Endothelial cell of umbilical vein (primary cell): ENCODE results near the gene ROBO4. TPM values are rescaled to one million over a fixed set of nuclear protein-coding genes. Genes with fewer than 3 reads are reported as not detected.

Experiments used
- BruUV-seq: library from RNA; stranded (reverse); fragments of 400-500 nt; replicated peaks from 2 replicates; lab custom pipeline; 2021; lab: Mats Ljungman, UMichigan
- CTCF ChIA-PET: fragments of 300-600, 350-600 bp; sonication (Branson Sonifier 250); formaldehyde crosslinking; loops from one replicate; lab custom pipeline; 2021; ENCODE audit warnings: antibody characterized with exemption, inconsistent platforms; lab: Charles Lee
- POLR2A ChIA-PET: fragments of 300-600, 350-600 bp; sonication (Branson Sonifier 250); formaldehyde crosslinking; loops from one replicate; lab custom pipeline; 2021; ENCODE audit warnings: antibody characterized with exemption, inconsistent platforms; lab: Charles Lee
- DNase-seq: peaks from one replicate; pipeline ENCODE4 v3.0.0-alpha.2; 2011; ENCODE audit warnings: low read depth, low spot score
- FAIRE-seq: peaks from 2 replicates; lab custom pipeline; 2011; peaks lifted over from hg19 to GRCh38; lab: Jason Lieb, UNC
- H2AFZ ChIP-seq: 2 replicates; pipeline ENCODE4 v1.6.0; 2012; ENCODE audit warnings: low read depth, low read length, control low read depth, inconsistent platforms
- H3K27ac ChIP-seq: 2 replicates; pipeline ENCODE4 v1.5.1; 2011; ENCODE audit warnings: low read depth, mild to moderate bottlenecking, control low read depth, low read length, moderate library complexity; ENCODE audit not compliant: insufficient read depth
- H3K27me3 ChIP-seq, 2 experiments: 2 replicates each; pipeline versions ENCODE4 v1.6.0 to v1.6.1; 2011; ENCODE audit warnings: low read length in 2 of 2, mixed read lengths in 1 of 2; ENCODE audit not compliant: control insufficient read depth in 2 of 2, insufficient read depth in 2 of 2
- H3K36me3 ChIP-seq, 2 experiments: 2 replicates in 1 of 2; 3 replicates in 1 of 2; pipeline ENCODE4 v1.5.1; 2011; ENCODE audit warnings: low read length in 2 of 2, mild to moderate bottlenecking in 1 of 2, moderate library complexity in 1 of 2; ENCODE audit not compliant: control insufficient read depth in 2 of 2, insufficient read depth in 2 of 2; ENCODE audit errors: extremely low read depth in 1 of 2
- H3K4me1 ChIP-seq: 3 replicates; pipeline ENCODE4 v1.5.1; 2011; ENCODE audit warnings: mild to moderate bottlenecking, low read length; ENCODE audit not compliant: control insufficient read depth, insufficient read depth; ENCODE audit errors: extremely low read depth
- H3K4me2 ChIP-seq: 2 replicates; pipeline ENCODE4 v1.6.1; 2011; ENCODE audit warnings: low read length, control low read depth, mixed read lengths; ENCODE audit not compliant: insufficient read depth
- H3K4me3 ChIP-seq, 3 experiments: fragments of 200-600 bp in 1 of 3; sonication (generic), shearing (Covaris generic) in 1 of 3; replicated peaks in 1 of 3; 2 replicates each; pipeline ENCODE4 v1.5.1; 2011 to 2016; ENCODE audit warnings: control low read depth in 3 of 3, low read length in 3 of 3, mild to moderate bottlenecking in 2 of 3, inconsistent platforms in 1 of 3, low read depth in 1 of 3, moderate library complexity in 1 of 3; ENCODE audit not compliant: insufficient read depth in 1 of 3
- H3K79me2 ChIP-seq: 2 replicates; pipeline ENCODE4 v1.6.0; 2012; ENCODE audit warnings: low read length, inconsistent platforms; ENCODE audit not compliant: control insufficient read depth, insufficient read depth
- H3K9ac ChIP-seq: replicated peaks from 2 replicates; pipeline ENCODE3; 2011; ENCODE audit warnings: low read length, control low read depth; ENCODE audit not compliant: insufficient read depth; ENCODE audit errors: extremely low read depth
- H3K9me1 ChIP-seq: replicated peaks from 3 replicates; pipeline ENCODE4 v1.6.0; 2011; ENCODE audit warnings: mild to moderate bottlenecking, low read length; ENCODE audit not compliant: control insufficient read depth, insufficient read depth; ENCODE audit errors: extremely low read depth
- H3K9me3 ChIP-seq: replicated peaks from 2 replicates; pipeline ENCODE4 v1.5.1; 2012; ENCODE audit warnings: low read length, inconsistent platforms; ENCODE audit not compliant: control insufficient read depth, insufficient read depth
- H4K20me1 ChIP-seq: replicated peaks from 2 replicates; pipeline ENCODE3; 2011; ENCODE audit warnings: mild to moderate bottlenecking, low read length; ENCODE audit not compliant: control insufficient read depth, insufficient read depth; ENCODE audit errors: extremely low read depth
- EZH2 ChIP-seq: IDR thresholded peaks from 2 replicates; pipeline ENCODE4 v1.6.1; 2012; ENCODE audit warnings: borderline replicate concordance, low read depth, mild to moderate bottlenecking, moderate library complexity, low read length, inconsistent platforms; ENCODE audit not compliant: severe bottlenecking
- FOS ChIP-seq: IDR thresholded peaks from 2 replicates; pipeline ENCODE4 v1.6.1; 2011; ENCODE audit warnings: mild to moderate bottlenecking, low read length, moderate library complexity, borderline replicate concordance; ENCODE audit not compliant: insufficient read depth
- GATA2 ChIP-seq: IDR thresholded peaks from 2 replicates; pipeline ENCODE4 v1.7.0; 2011; ENCODE audit warnings: low read depth, mild to moderate bottlenecking, moderate library complexity, mixed read lengths, low read length; ENCODE audit not compliant: insufficient read length, insufficient read depth
- JUN ChIP-seq: IDR thresholded peaks from 2 replicates; pipeline ENCODE4 v1.6.1; 2011; ENCODE audit warnings: borderline replicate concordance, low read depth; ENCODE audit not compliant: insufficient read length, insufficient read depth
- MAX ChIP-seq: IDR thresholded peaks from 2 replicates; pipeline ENCODE4 v1.6.1; 2011; ENCODE audit not compliant: insufficient read depth, insufficient read length
- MYC ChIP-seq: IDR thresholded peaks from one replicate; pipeline ENCODE4 v1.6.1; 2011; ENCODE audit warnings: mild to moderate bottlenecking, low read depth, low read length
- POLR2A ChIP-seq: IDR thresholded peaks from 2 replicates; pipeline ENCODE4 v1.6.1; 2012; ENCODE audit warnings: low read depth, mild to moderate bottlenecking, control low read depth, low read length
- POLR2AphosphoS5 ChIP-seq: IDR thresholded peaks from 2 replicates; pipeline ENCODE4 v1.6.1; 2012; ENCODE audit warnings: low read depth, mild to moderate bottlenecking, control low read depth, low read length, moderate library complexity; ENCODE audit not compliant: insufficient read depth
- dilution Hi-C: fragments of 300-500 bp; cut with MboI; formaldehyde crosslinking; loops from one replicate; pipeline ENCODE4 v1.15.0; 2019; ENCODE audit warnings: low sequenced_read_pairs; ENCODE audit not compliant: extremely low pct_ligation_motif_present
- intact Hi-C: fragments of 100-400 bp; cut with micrococcal nuclease; formaldehyde crosslinking; loops from one replicate; pipeline ENCODE4 v1.10.0; 2022
- polyA plus RNA-seq, 4 experiments: library from polyadenylated mRNA; depleted of rRNA in 3 of 4; stranded (reverse) in 3 of 4; unstranded in 1 of 4; fragments of >200 nt; gene quantifications; 2 replicates each; pipeline versions ENCODE4 v1.2.1 to v1.2.3, GENCODE V29; 2011 to 2012; ENCODE audit warnings: missing spikeins in 1 of 4
- total RNA-seq: library from RNA; stranded (reverse); gene quantifications from 2 replicates; pipeline ENCODE4 v1.2.3, GENCODE V29; 2021
- TF ChIP-seq, protein P1 (sequence below), 2 donors: IDR thresholded peaks; 1 replicate in 1 of 2; 2 replicates in 1 of 2; pipeline ENCODE4 v1.5.1; 2011; ENCODE audit warnings: low read length in 2 of 2, mild to moderate bottlenecking in 2 of 2, moderate library complexity in 2 of 2, control low read depth in 1 of 2, inconsistent platforms in 1 of 2, low read depth in 1 of 2; ENCODE audit not compliant: insufficient read depth in 1 of 2; ENCODE audit errors: extremely low read depth in 1 of 2

The ROBO4 gene
- total and polyA plus RNA-seq, 2 donors (not counting 3 experiments of a cell fraction or from before 2014, with no cell fraction given): 260 to 474 TPM

DNA sequence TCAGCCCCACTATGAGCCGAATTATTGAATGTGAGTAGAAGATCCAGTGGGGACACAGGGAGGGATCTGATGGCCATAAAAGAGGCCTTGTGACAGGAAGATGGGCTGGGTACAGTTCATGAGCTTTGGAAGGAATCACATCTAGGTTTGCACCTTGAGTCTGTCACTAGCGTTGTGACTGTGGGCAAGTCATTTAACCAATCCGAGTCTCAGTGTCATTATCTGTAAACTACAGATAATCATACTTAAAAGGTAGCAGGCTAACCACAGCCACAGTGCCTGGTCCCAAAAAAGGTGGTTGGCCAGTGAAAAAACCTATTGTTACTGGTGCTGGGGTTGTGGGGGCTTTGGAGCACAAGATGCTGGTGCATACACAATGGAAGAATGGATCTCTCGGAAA lies 25.2 kb upstream of the ROBO4 start:
- CTCF ChIA-PET: interaction anchor here (1.2 kb wide), 1 partner anchor 21 kb away, joined by 3 read pairs; no protein-coding TSS in a partner anchor
- Histone ChIP-seq H3K9me1 (no peaks in the 10 kb centered on the region), H3K4me2 (no peak overlapping the region), H3K27me3 (no peaks in the 10 kb centered on the region), H3K36me3 (no peaks in the 10 kb centered on the region), H3K4me3 (no peak overlapping the region), H3K9me3 (no peaks in the 10 kb centered on the region), H4K20me1 (no peaks in the 10 kb centered on the region), H3K79me2 (no peaks in the 10 kb centered on the region), H3K4me1 (peaks cover 5% of the 10 kb centered on the region), H3K9ac (no peak overlapping the region), H2AFZ (no peak overlapping the region), H3K27ac (no peak overlapping the region)
- DNase-seq: no peak
- POLR2A ChIA-PET: no interaction called here
- intact Hi-C loops: no loop called here
- dilution Hi-C loops: no loop called here
- FAIRE-seq: no peak
- BruUV-seq: no TSS peak
- TF ChIP-seq, protein P1, sequence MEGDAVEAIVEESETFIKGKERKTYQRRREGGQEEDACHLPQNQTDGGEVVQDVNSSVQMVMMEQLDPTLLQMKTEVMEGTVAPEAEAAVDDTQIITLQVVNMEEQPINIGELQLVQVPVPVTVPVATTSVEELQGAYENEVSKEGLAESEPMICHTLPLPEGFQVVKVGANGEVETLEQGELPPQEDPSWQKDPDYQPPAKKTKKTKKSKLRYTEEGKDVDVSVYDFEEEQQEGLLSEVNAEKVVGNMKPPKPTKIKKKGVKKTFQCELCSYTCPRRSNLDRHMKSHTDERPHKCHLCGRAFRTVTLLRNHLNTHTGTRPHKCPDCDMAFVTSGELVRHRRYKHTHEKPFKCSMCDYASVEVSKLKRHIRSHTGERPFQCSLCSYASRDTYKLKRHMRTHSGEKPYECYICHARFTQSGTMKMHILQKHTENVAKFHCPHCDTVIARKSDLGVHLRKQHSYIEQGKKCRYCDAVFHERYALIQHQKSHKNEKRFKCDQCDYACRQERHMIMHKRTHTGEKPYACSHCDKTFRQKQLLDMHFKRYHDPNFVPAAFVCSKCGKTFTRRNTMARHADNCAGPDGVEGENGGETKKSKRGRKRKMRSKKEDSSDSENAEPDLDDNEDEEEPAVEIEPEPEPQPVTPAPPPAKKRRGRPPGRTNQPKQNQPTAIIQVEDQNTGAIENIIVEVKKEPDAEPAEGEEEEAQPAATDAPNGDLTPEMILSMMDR (IDR thresholded peaks at IDR 0.05; ENCODE audit: extremely low read depth in 1 of 2, insufficient read depth in 1 of 2, low read depth in 1 of 2, low read length in 2 of 2): no peak
- no peak for TF ChIP-seq JUN
- TF ChIP-seq MAX: no peak
- no peak for TF ChIP-seq GATA2
- TF ChIP-seq EZH2: no peak
- no peak for TF ChIP-seq MYC
- TF ChIP-seq FOS: no peak
- TF ChIP-seq POLR2A: no peak
- TF ChIP-seq POLR2AphosphoS5: no peak
